Loucy (cell line): Measurements from ENCODE around the gene APBB1.
A peak's percentile ranks its signal among the peaks of the same experiment; 100 is the strongest.

Experiments used
- CTCF ChIP-seq: fragments of 200-600 bp; sonication (generic); conservative IDR thresholded peaks from 2 replicates; pipeline ENCODE4 v1.5.1; 2014; ENCODE audit warnings: mild to moderate bottlenecking, antibody characterized with exemption, low read length
- EZH2phosphoT487 ChIP-seq: fragments of 200-600 bp; IDR thresholded peaks from 2 replicates; pipeline ENCODE4 v1.6.1; 2018; ENCODE audit warnings: antibody characterized with exemption, mild to moderate bottlenecking, moderate library complexity, borderline replicate concordance

- TF ChIP-seq CTCF: peak; percentile 86
- no peak for TF ChIP-seq EZH2phosphoT487
Measured at GRCh38 chr11:6362873-6363678, 55.8 kb downstream of the APBB1 start.
